HEK293 (cell line): Measurements from ENCODE around the gene PRR19.

Source experiments
- CTCF ChIA-PET: fragments of 350-600 bp; formaldehyde crosslinking; extraction: SDS; loops from one replicate; lab custom pipeline; 2021; ENCODE audit warnings: antibody characterized with exemption; lab: Yijun Ruan, JAX
- POLR2A ChIA-PET: fragments of 300-600 bp; formaldehyde crosslinking; extraction: SDS; loops from one replicate; lab custom pipeline; 2020; ENCODE audit warnings: antibody characterized with exemption, inconsistent platforms; lab: Yijun Ruan, JAX
- H3K27ac ChIP-seq: fragments of 200-500 bp; sonication (Bioruptor generic); 2 replicates; pipeline ENCODE4 v1.5.1; 2014; ENCODE audit warnings: low read depth, low read length, control low read depth, inconsistent platforms; ENCODE audit errors: extremely low read depth
- H3K36me3 ChIP-seq, 2 experiments: fragments of 200-500 bp in 1 of 2; sonication (Bioruptor generic) in 1 of 2; 1 replicate in 1 of 2; 2 replicates in 1 of 2; pipeline ENCODE4 v1.5.1; 2014 to 2017; ENCODE audit warnings: inconsistent platforms in 2 of 2, low read length in 2 of 2; ENCODE audit not compliant: control insufficient read depth in 2 of 2, insufficient read depth in 1 of 2
- H3K4me1 ChIP-seq: fragments of 200-500 bp; sonication (Bioruptor generic); 2 replicates; pipeline ENCODE4 v1.5.1; 2014; ENCODE audit warnings: mild to moderate bottlenecking, low read length, inconsistent platforms; ENCODE audit not compliant: control insufficient read depth, insufficient read depth
- H3K4me3 ChIP-seq: 2 replicates; pipeline ENCODE4 v1.5.1; 2011; ENCODE audit warnings: low read depth, mild to moderate bottlenecking, control low read depth, low read length, moderate library complexity
- H3K9me3 ChIP-seq: fragments of 200-500 bp; sonication (Bioruptor generic); 2 replicates; pipeline ENCODE4 v1.5.1; 2014; ENCODE audit warnings: low read depth, low read length, inconsistent platforms; ENCODE audit not compliant: control insufficient read depth, insufficient read depth
- KLF1 ChIP-seq: fragments of 450-650 bp; formaldehyde crosslinking; IDR thresholded peaks from 2 replicates; pipeline ENCODE4 v1.5.1; 2016; ENCODE audit warnings: missing biosample characterization, missing genetic modification characterization
- PATZ1 ChIP-seq: fragments of 450-650 bp; formaldehyde crosslinking; IDR thresholded peaks from 2 replicates; pipeline ENCODE4 v1.5.1; 2016; ENCODE audit warnings: missing biosample characterization, missing genetic modification characterization
- PRDM1 ChIP-seq: fragments of 450-650 bp; formaldehyde crosslinking; IDR thresholded peaks from 2 replicates; pipeline ENCODE4; 2016; ENCODE audit warnings: missing biosample characterization, missing genetic modification characterization
- SALL2 ChIP-seq: fragments of 450-650 bp; formaldehyde crosslinking; IDR thresholded peaks from 2 replicates; pipeline ENCODE4 v1.5.0; 2017; ENCODE audit warnings: missing biosample characterization, mild to moderate bottlenecking, missing genetic modification characterization, borderline replicate concordance
- WT1 ChIP-seq: fragments of 450-650 bp; formaldehyde crosslinking; IDR thresholded peaks from 2 replicates; pipeline ENCODE4 v1.5.1; 2016; ENCODE audit warnings: missing biosample characterization, missing genetic modification characterization
- ZBTB11 ChIP-seq: fragments of 450-650 bp; formaldehyde crosslinking; conservative IDR thresholded peaks from 2 replicates; pipeline ENCODE4 v1.5.1; 2016; ENCODE audit warnings: low read depth, missing biosample characterization, missing genetic modification characterization
- ZBTB17 ChIP-seq: fragments of 450-650 bp; formaldehyde crosslinking; IDR thresholded peaks from 2 replicates; pipeline ENCODE4 v1.5.1; 2016; ENCODE audit warnings: missing biosample characterization, missing genetic modification characterization
- ZBTB20 ChIP-seq: fragments of 450-650 bp; formaldehyde crosslinking; IDR thresholded peaks from 2 replicates; pipeline ENCODE4 v1.5.1; 2016; ENCODE audit warnings: missing biosample characterization, missing genetic modification characterization
- ZBTB26 ChIP-seq: fragments of 450-650 bp; formaldehyde crosslinking; optimal IDR thresholded peaks from 2 replicates; pipeline ENCODE3; 2016; ENCODE audit warnings: missing biosample characterization, mild to moderate bottlenecking, missing genetic modification characterization
- ZBTB6 ChIP-seq: fragments of 450-650 bp; formaldehyde crosslinking; IDR thresholded peaks from 2 replicates; pipeline ENCODE4 v1.5.1; 2017; ENCODE audit warnings: missing biosample characterization, missing genetic modification characterization
- ZNF23 ChIP-seq: fragments of 450-650 bp; formaldehyde crosslinking; IDR thresholded peaks from 2 replicates; pipeline ENCODE4 v1.5.1; 2016; ENCODE audit warnings: missing biosample characterization, missing genetic modification characterization, borderline replicate concordance
- ZNF366 ChIP-seq: fragments of 450-650 bp; formaldehyde crosslinking; conservative IDR thresholded peaks from 2 replicates; pipeline ENCODE4 v1.5.1; 2016; ENCODE audit warnings: missing biosample characterization, missing genetic modification characterization
- ZNF394 ChIP-seq: fragments of 450-650 bp; formaldehyde crosslinking; IDR thresholded peaks from 2 replicates; pipeline ENCODE4 v1.5.1; 2016; ENCODE audit warnings: missing biosample characterization, missing genetic modification characterization, mild to moderate bottlenecking, moderate library complexity, borderline replicate concordance
- ZNF645 ChIP-seq: fragments of 450-650 bp; formaldehyde crosslinking; IDR thresholded peaks from 2 replicates; pipeline ENCODE4; 2016; ENCODE audit warnings: missing biosample characterization, missing genetic modification characterization
- ZNF660 ChIP-seq: fragments of 450-650 bp; IDR thresholded peaks from 2 replicates; pipeline ENCODE4 v1.5.1; 2018; ENCODE audit warnings: missing biosample characterization, mild to moderate bottlenecking, missing genetic modification characterization

PRR19 gene

GRCh38 chr19:42316223-42317211, 14.6 kb downstream of the PRR19 start:
- Histone ChIP-seq H3K27ac (no peak overlapping the region), H3K4me3 (no peak overlapping the region), H3K36me3 (no peaks in the 10 kb centered on the region; a peak in 1 of 3 replicates), H3K4me1 (no peaks in the 10 kb centered on the region; the same call in 1 of the 2 replicates), H3K9me3 (no peaks in the 10 kb centered on the region)
- ChIA-PET CTCF (interaction anchor here (0.6 to 0.9 kb wide), 2 partner anchors 21 to 30 kb away, joined by 3 to 4 read pairs; no protein-coding TSS in a partner anchor), POLR2A (interaction anchor here (1.2 to 2.0 kb wide), 2 partner anchors 10 to 73 kb away, joined by 3 to 7 read pairs; no protein-coding TSS in a partner anchor)
- TF ChIP-seq ZNF366 (tag by site-specific recombination) (peak; percentile 30; the same call in 1 of the 2 replicates), WT1 (tag by site-specific recombination) (no peak), PRDM1 (tag by site-specific recombination) (peak; percentile 61), PATZ1 (tag by site-specific recombination) (peak; percentile 30; the same call in 1 of the 2 replicates), ZNF23 (tag by site-specific recombination) (no peak), ZBTB26 (tag by site-specific recombination) (no peak), ZBTB11 (peak; percentile 82), ZBTB6 (tag by site-specific recombination) (no peak), ZNF645 (tag by site-specific recombination) (no peak), ZNF660 (tag by site-specific recombination) (no peak), ZBTB20 (0 out of 2 replicates have a peak, but pooled peaks have one; percentile 33), ZBTB17 (tag by site-specific recombination) (peak; percentile 45), KLF1 (tag by site-specific recombination) (0 out of 2 replicates have a peak, but pooled peaks have one; percentile 15), SALL2 (no peak), ZNF394 (peak; percentile 56; the same call in 1 of the 2 replicates)
